KBM-7 (cell line): ENCODE results near the gene PRICKLE3.
"Not testable (repeated sequence)": the region's sequence is repeated elsewhere in the genome, so short reads cannot be mapped to it uniquely, and the experiment has no call there.

Source experiments
- DNase-seq: peaks from one replicate; pipeline ENCODE4 v3.0.0-alpha.2; 2015
- in situ Hi-C: fragments of 300-500 bp; cut with MboI; formaldehyde crosslinking; loops from 2 replicates; pipeline ENCODE4 v1.14.3; 2020; ENCODE audit warnings: low sequenced_read_pairs, low pct_unique_long_range_greater_than_20kb, mixed read lengths

The PRICKLE3 gene

DNA sequence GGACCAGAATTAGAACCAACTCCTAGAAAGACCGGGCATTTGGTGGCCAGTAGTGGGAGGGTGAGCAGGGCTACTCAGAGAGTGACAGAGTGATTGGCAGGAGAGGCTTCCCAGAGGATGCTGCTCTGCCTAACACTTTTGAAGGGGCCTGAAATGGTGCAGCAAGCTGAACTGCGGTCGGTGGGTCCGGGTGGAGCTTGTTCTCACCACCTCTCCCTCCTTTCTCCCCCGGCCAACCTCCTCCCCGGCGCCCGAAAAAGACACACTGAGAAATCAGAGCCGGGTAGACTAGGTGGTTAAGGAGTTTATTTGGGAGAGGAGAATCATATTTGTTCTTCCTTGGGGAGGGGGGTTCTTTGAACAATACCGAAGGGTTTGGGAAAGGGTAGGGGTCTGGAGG, 1.4 kb upstream of the PRICKLE3 start:
- no peak for DNase-seq
- in situ Hi-C loops, result no loop called here

DNA sequence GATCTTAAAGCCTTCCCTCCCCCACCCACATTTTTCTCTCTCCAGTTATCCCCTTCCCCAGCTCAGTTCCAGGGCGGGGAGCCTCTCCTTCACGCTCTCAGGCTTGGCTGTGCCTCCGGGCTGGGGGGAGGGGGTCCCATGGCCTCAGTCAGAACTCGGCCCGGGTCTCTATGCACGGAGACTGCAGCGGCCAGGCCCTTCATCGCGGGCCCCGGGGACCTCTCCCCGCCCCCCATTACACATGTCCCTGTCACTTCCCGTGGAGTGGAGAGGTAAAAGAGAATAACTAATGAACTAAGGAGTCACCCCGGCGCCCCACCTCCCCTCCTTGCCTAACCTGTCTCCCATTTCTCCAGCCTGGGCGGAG, 838 bp upstream of the PRICKLE3 start:
- DNase-seq, result no peak
- in situ Hi-C loops, result no loop called here

DNA sequence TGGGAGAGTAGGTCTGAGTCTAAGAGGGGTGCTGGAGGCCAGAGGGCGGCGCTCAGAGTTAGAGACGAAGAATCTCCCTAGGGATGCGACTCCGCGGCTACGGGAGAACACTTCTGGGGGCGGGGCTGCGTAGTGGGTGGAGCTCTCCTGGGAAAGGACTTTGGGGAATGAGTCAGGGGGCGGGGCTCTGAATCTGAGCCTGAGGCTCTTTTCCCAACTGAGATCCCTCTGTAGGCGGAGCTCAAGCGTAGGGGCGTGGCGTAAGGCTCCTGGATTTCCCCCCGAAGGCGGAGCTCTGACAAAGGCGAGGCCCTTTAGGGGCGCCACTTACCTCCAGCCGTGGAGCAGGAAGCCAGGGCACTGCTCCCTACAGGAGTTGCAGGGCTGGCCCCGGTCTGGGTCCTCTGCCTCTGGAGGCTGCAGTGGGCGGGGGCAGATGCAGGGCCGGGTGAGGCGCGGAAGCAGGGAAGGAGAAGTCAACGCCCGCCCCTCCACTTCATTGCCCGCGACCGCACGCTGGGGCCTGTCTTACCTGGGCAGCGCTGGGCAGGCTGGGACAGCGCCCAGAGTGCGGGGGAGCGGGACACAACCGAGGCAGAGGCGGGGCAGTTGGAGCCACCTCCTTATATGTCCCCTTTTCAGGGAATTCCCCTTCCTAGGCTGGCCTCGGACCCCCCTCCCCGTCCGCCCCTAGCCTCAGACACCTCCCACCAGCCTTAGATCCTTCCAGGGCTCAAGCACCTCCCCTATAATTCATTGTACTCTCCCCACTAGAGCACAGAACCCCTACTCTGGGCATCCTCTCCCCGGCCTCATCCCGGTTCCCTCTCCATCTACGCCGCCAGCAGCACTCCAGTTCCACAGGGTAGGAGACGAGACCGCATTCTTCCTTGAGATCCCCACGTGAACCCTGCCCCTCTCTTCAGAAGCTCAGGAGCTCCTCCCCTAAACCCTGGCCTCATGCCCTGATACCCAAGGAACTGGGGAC, 1.6 kb downstream of the PRICKLE3 start:
- in situ Hi-C loops, result no loop called here
- DNase-seq, result peak; percentile 93

GRCh38 chrX:49183701-49184281, 2.4 kb downstream of the PRICKLE3 start:
- no peak for DNase-seq
- in situ Hi-C loops, result no loop called here

DNA sequence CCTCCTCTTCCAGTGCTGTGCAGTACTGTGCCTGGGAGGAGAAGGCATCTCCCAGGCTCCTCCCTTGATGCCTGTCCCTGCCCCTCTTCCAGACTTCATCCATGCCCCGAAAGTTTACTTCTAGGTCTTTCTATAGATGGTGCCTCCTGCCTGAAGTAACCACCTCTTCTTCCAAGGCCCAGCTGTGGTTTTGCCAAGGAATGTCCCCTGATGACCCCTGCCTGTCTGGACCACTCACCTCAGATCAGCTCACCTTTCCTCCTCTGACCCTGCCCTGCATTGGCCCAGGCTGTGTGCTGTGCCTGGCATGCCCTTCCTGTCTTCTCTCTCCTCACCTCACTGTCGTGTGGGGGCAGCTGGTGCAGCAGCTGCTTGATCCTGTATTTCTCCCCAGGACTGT, 6.8 kb downstream of the PRICKLE3 start:
- no peak for DNase-seq
- in situ Hi-C loops, result no loop called here

GRCh38 chrX:49178537-49178936, 7.6 kb downstream of the PRICKLE3 start:
- DNase-seq, result no peak
- in situ Hi-C loops, result no loop called here

GRCh38 chrX:49177873-49178480, 8.2 kb downstream of the PRICKLE3 start:
- no peak for DNase-seq
- in situ Hi-C loops, result no loop called here

DNA sequence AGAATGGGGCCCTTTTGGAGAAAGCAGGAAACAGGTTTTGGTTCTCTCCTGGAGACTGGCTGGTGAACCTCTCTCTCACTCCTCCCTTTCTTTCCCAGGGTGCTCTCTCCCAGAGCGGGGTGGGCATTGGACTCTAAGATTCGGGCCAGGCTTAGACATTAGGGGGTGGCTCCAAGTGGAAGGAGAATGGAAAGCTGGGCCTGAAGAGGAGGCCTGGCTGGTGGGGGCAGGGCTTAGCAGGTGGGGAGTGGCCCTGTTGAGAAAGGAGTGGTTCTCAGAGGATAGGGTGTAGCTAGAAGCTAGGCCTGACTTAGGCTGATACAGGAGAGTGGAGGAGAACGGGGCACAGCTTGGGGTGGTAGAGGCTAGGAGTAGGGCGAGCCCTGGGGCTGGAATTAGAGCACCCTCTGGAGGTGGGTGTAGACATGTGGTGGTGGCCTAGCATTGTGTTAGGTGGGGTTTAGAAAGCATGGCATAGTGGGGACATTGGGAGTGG, 8.8 kb downstream of the PRICKLE3 start:
- in situ Hi-C loops, result no loop called here
- peak; percentile 67 for DNase-seq

DNA sequence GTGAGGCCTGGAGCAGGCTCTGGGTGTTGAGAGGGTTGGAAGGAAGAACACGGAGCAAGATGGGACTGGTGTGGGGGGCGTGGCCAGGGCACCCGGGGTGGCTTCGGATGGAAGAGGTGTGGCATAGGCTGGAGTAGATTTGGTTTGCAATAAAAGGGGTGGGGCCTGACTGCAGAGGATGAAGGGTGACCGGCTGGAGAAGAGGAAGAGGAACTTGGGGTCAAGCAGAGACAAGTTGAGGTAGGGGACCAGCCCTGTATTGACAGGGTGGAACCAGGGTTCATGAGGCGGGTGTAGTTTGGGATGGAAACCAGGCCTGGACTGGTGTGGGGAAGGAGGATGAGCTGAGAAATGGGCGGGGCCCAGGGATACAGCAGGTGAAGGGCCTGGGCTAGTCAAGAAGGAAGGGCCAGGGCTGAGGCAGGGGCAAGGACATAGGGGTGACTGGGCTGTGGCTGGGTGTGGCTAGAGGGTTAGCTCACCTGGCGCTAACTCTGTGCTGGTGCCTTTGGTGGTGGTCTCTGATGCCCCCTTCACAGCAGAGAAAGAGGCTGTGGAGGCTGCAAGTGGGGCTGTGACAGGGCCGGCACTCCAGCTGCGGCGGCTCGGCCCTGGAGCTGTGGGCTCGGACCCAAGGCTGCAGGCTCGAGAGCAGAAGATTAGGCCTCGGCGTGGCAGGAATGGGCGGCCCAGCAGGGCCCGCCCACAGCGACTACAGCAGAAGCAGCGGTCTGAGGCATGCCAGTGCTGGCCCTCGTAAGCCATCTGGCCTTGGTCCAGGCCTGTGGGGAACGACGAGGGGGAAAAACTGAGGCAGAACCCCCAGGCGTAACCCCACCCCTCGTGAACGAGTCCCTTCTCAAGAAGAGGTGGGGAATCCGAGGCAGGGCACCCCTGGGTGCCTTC, 9.5 kb downstream of the PRICKLE3 start:
- peak; percentile 58 for DNase-seq
- in situ Hi-C loops, result no loop called here

DNA sequence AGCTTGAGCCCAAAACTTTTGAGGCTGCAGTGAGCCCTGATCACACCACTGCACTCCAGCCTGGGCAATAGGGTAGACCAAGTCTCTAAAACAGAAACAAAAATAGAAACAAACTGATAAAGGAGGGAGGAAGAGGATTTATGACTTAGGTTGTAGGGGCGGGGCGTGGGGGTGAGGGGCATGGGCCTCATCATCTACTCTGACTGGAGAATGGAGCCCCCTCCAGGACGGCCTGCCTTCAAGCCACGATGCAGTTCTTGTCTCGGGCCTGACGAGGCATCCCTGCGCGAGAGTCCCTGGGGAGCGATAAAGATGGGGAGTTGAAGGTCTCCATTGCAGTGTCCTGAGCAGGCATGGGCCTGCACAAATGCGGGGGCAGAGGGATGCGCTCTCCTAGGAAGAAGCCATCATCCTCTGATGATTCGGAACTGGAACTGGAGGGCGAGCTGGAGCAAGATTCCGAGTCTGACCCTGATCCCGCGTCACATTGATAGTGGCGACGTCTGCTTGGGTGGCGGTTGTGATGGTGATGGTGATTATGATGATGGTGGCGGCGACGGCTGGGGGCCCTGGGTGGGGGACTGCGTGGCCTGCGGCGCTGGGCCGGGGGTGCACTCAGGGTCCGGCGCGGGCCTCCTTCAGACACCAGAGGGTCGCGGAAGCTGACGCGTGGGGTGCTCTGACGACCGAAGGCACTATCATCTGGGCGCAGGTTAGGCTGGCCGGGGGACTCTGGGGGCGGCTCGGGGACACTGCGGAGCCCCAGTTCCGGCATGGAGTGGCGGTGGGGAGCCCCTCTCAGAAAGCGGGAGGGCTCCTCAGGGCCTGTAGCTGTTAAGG, 10.5 kb downstream of the PRICKLE3 start:
- no peak for DNase-seq
- in situ Hi-C loops, result no loop called here

DNA sequence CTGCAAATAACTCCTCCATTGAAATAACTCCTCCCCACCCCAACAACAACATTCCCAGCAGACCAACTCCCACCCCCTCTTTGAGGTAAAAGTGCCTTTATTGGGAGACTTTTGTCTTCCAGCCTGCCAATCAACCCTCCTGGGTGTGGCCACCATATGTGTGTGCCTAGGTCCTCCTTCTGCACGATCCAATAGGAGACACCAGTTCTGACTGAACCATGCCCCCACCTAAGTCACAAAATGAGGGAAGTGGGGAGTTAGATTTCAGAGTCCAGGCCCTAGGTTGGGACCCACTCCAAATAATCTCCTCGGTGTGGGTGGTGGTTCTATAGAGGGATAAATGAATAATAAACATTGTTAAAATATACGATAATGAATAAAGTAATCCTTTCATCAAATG, 11.4 kb downstream of the PRICKLE3 start:
- in situ Hi-C loops, result no loop called here
- DNase-seq, result no peak

DNA sequence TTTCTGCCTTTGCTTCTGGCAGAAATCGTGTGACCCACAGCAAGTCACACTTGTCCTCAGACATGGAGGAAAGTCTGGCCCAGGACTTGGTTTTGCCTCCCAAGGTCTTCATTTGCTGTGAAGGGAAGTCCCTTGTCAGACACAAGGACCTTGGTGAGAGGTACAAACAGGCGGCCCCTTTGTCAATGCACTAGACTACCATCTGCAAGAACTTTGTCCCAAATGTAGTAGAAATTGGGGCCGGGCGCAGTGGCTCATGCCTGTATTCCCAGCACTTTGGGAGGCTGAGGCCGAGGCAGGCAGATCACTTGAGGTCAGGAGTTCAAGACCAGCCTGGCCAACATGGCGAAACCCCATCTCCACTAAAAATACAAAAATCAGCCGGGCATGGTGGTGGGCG, 12.6 kb downstream of the PRICKLE3 start:
- in situ Hi-C loops, DNase-seq: not testable (repeated sequence)

DNA sequence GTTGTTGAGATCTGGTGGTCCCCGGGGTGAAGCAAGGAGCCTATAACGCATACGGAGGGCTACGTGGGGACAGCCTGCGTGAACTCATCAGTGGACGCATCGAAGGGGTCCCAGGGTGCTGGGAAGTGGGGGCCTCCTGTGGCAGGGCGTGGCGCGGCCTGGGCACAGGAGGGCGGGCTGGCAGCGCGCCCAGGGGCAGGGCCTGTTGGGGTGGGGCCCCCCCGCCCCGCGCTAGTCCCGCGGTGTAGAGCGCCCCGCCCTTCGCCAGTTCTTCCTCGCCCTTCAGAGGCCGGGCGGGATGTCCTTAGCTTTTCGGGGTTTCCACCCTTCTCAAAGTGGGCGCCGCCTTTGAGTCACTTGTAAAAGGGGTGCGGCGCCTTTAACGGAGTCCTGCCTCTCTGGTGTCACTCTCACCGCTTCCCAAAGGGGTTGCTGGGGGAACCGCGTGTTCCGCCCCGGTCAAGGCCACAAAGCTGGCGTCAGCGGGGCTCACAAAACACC, 13.8 kb downstream of the PRICKLE3 start:
- DNase-seq, result peak; percentile 76
- in situ Hi-C loops, result no loop called here

DNA sequence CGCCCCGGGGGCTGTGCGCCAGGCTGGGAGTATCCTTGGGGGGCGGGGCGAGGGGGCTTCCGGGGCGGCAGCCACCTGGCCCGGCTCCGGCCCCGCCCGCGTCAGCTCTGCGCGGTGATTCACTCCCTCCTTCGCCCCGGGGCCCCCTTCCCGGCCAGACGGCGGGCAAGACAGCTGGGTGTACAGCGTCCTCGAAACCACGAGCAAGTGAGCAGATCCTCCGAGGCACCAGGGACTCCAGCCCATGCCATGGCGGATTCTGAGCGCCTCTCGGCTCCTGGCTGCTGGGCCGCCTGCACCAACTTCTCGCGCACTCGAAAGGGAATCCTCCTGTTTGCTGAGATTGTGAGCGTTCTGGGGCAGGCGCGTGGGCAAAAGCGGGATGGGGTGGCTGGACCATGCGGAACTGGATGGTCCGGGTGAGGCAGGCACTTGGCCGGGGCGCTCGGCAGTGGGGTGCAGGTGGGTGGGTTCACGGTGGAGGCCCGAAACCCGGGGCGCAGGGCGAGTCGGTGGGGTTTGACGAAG, 14.4 kb downstream of the PRICKLE3 start, which contains the start of gene PLP2:
Gene PLP2, plus strand, starts transcription at position 147 of the 528 bp plus-strand sequence. Its CDS starts 103 bp downstream, at position 250.
- in situ Hi-C loops, result no loop called here

GRCh38 chrX:49167740-49168108, 18.4 kb downstream of the PRICKLE3 start:
- DNase-seq, result no peak
- in situ Hi-C loops, result no loop called here

More for the DNA sequence above, 14.4 kb downstream of the PRICKLE3 start, which contains the start of gene PLP2:
- peak; percentile 52 for DNase-seq

DNA sequence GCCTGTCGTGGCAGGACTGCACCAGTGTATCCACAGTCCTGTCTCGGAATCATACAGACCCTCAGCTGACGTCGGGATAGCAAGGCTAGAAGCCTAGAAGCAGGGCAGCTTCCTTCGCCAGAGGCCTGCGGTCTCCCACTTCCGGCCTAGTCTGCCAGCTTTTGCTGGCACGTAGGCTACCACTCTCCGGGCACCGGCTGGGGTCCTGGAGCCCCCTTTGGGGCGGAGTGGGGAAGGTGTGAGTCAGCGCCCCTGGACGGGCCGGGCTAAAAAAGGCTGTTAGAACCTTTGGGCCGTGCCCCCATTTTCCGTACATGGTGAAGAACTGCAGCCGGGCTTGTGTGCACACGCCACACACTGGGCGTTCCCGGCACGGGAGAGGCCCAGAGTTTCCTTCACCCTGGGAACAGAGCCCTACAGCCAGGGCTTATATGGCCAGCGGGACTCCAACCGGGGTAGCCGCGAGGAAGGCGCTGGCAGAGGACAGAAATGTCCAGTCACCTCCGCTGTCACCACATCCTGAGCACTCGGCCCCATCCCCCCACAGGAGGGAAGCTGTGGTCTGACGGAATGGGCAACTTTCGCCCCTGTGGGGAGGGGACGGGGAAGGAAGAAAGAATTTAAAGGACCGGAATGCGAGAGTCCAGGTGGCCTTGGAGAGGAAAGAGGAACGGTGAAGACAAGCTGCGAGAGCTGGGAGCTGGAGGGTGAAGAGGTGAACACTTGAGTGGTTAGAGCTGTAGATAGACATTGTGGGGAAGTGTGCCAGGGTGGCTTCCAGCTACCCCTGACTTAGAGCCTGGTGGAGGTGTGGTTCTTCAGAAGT, 19.0 kb downstream of the PRICKLE3 start:
- peak; percentile 96 for DNase-seq
- in situ Hi-C loops, result no loop called here
